AG09319 (cell line): ENCODE data around the gene DHX35.
"Not testable (repeated sequence)": the region's sequence is repeated elsewhere in the genome, so short reads cannot be mapped to it uniquely, and the experiment has no call there.

ENCODE experiments used
- DNase-seq: peaks from one replicate; pipeline ENCODE4 v3.0.0-alpha.2; 2010; ENCODE audit warnings: low read depth; ENCODE audit errors: extremely low read depth
- CTCF ChIP-seq: IDR thresholded peaks from 2 replicates; pipeline ENCODE4 v1.5.1; 2011; ENCODE audit warnings: low read depth, mild to moderate bottlenecking, inconsistent platforms, low read length, moderate library complexity

Gene DHX35

GRCh38 chr20:38990728-38991127 is 28.6 kb downstream of the DHX35 start:
- TF ChIP-seq CTCF, result no peak
- DNase-seq, result no peak

GRCh38 chr20:38991814-38992704 is 29.9 kb downstream of the DHX35 start:
- no peak for DNase-seq
- TF ChIP-seq CTCF, result no peak

- TF ChIP-seq CTCF, result no peak
- no peak for DNase-seq
Observed at GRCh38 chr20:38995536-38996044, 33.4 kb downstream of the DHX35 start.

- not testable (repeated sequence) for DNase-seq
Observed at GRCh38 chr20:38996866-38997265, 34.7 kb downstream of the DHX35 start.

GRCh38 chr20:38997622-38998021 is 35.5 kb downstream of the DHX35 start:
- TF ChIP-seq CTCF, result no peak
- no peak for DNase-seq

- no peak for DNase-seq
- TF ChIP-seq CTCF, result no peak
Observed at GRCh38 chr20:38999217-38999616, 37.1 kb downstream of the DHX35 start.

GRCh38 chr20:38999965-39000910 is 38.1 kb downstream of the DHX35 start:
- TF ChIP-seq CTCF, result no peak
- DNase-seq, result no peak
